Colonic mucosa (tissue), 4 donors: ENCODE measurements around the gene SLC9C1. TPM values are rescaled to one million over a fixed set of nuclear protein-coding genes. Genes with fewer than 3 reads are reported as not detected.

Source experiments
- DNase-seq: peaks from one replicate; pipeline ENCODE4 v3.0.0-alpha.2; 2020
- H3K27ac ChIP-seq: fragments of 200-600 bp; one replicate; pipeline ENCODE4 v1.8.0; 2021
- H3K27me3 ChIP-seq: fragments of 200-600 bp; one replicate; pipeline ENCODE4 v1.8.0; 2021
- H3K36me3 ChIP-seq: fragments of 200-600 bp; one replicate; pipeline ENCODE4 v1.8.0; 2021
- H3K4me1 ChIP-seq: fragments of 200-600 bp; one replicate; pipeline ENCODE4 v1.8.0; 2021; ENCODE audit warnings: mild to moderate bottlenecking
- H3K4me3 ChIP-seq: fragments of 200-600 bp; one replicate; pipeline ENCODE4 v1.8.0; 2021
- H3K9ac ChIP-seq, 2 donors: one replicate each; pipeline ENCODE4 v1.7.0; 2013; ENCODE audit warnings: control low read depth in 2 of 2, low read depth in 2 of 2, low read length in 2 of 2
- H3K9me3 ChIP-seq: fragments of 200-600 bp; one replicate; pipeline ENCODE4 v1.8.0; 2021
- CTCF ChIP-seq: fragments of 200-600 bp; IDR thresholded peaks from one replicate; pipeline ENCODE4 v1.8.0; 2022; ENCODE audit warnings: antibody characterized with exemption, mild to moderate bottlenecking
- intact Hi-C: fragments of 100-400 bp; cut with DNase I; formaldehyde crosslinking; loops from one replicate; pipeline ENCODE4 v1.14.1; 2022
- total RNA-seq, 2 donors: library from RNA; stranded (reverse); fragmentation: NEBNext Ultra II Directional in 1 of 2; extraction: Animal tissue kit (Norgen Biotek cat#: 25700) in 1 of 2; gene quantifications; one replicate each; pipeline ENCODE4 v1.2.1, GENCODE V29; 2021
- donor health status: healthy.
- donor health status: DM: no; HTN: no; CAD: no.
- donor health status: DM: no; HTN: no; CAD: no.

Gene SLC9C1
- total RNA-seq, 2 donors from 2014 or later, result 0.13 to 0.15 TPM

GRCh38 chr3:112133626-112134334, 160.2 kb downstream of the SLC9C1 start:
- intact Hi-C loops, result loop anchor here (10.0 kb wide), 1 partner anchor 161 kb away; the partner anchor contains the start of gene SLC9C1
- Histone ChIP-seq H3K9me3 (no peaks in the 10 kb centered on the region), H3K27ac (no peak overlapping the region), H3K4me1 (no peaks in the 10 kb centered on the region), H3K9ac (no peak overlapping the region), H3K36me3 (no peaks in the 10 kb centered on the region), H3K27me3 (no peaks in the 10 kb centered on the region), H3K4me3 (no peak overlapping the region)
- no peak for DNase-seq
- no peak for TF ChIP-seq CTCF

- Histone ChIP-seq H3K9ac (no peak within 1 kb of the TSS), H3K27ac (no peak within 1 kb of the TSS), H3K36me3 (no peaks in the 10 kb centered on the region), H3K27me3 (no peaks in the 10 kb centered on the region), H3K9me3 (no peaks in the 10 kb centered on the region), H3K4me1 (no peaks in the 10 kb centered on the region), H3K4me3 (no peak within 1 kb of the TSS)
- DNase-seq, result peak; percentile 41
- intact Hi-C loops, result loop anchor here (10.0 kb wide), 1 partner anchor 162 kb away; the partner anchor contains the start of gene SLC9C1
- no peak for TF ChIP-seq CTCF
Observed at GRCh38 chr3:112132975-112133448, 161.0 kb downstream of the SLC9C1 start, which contains the start of gene GCSAM. Gene GCSAM, minus strand, starts transcription at chr3:112133248. Its CDS starts 128 bp downstream, at chr3:112133120.

- intact Hi-C loops, result loop anchor here (10.0 kb wide), 1 partner anchor 162 kb away; the partner anchor contains the start of gene SLC9C1
- Histone ChIP-seq H3K4me3 (no peak overlapping the region), H3K9me3 (no peaks in the 10 kb centered on the region), H3K27me3 (no peaks in the 10 kb centered on the region), H3K36me3 (no peaks in the 10 kb centered on the region), H3K9ac (no peak overlapping the region), H3K27ac (no peak overlapping the region), H3K4me1 (no peaks in the 10 kb centered on the region)
- DNase-seq, result no peak
- no peak for TF ChIP-seq CTCF
Observed at GRCh38 chr3:112132554-112132953, 161.5 kb downstream of the SLC9C1 start.

- H3K27me3 ChIP-seq, result no peaks in the 10 kb centered on the region
- H3K4me1 ChIP-seq, result no peaks in the 10 kb centered on the region
- intact Hi-C loops, result loop anchor here (10.0 kb wide), 1 partner anchor 163 kb away; the partner anchor contains the start of gene SLC9C1
- no peak overlapping the region for H3K27ac ChIP-seq
- no peak overlapping the region for H3K9ac ChIP-seq
- H3K9me3 ChIP-seq, result no peaks in the 10 kb centered on the region
- no peak overlapping the region for H3K4me3 ChIP-seq
- DNase-seq, result no peak
- no peaks in the 10 kb centered on the region for H3K36me3 ChIP-seq
- no peak for TF ChIP-seq CTCF
Observed at GRCh38 chr3:112132088-112132487, 161.9 kb downstream of the SLC9C1 start.

GRCh38 chr3:112131111-112131510, 162.9 kb downstream of the SLC9C1 start:
- intact Hi-C loops, result loop anchor here (10.0 kb wide), 1 partner anchor 164 kb away; the partner anchor contains the start of gene SLC9C1
- H3K9me3 ChIP-seq, result no peaks in the 10 kb centered on the region

More at GRCh38 chr3:112131111-112131510, 162.9 kb downstream of the SLC9C1 start:
- H3K36me3 ChIP-seq, result no peaks in the 10 kb centered on the region
- H3K27ac ChIP-seq, result no peak overlapping the region
- no peaks in the 10 kb centered on the region for H3K4me1 ChIP-seq
- no peak overlapping the region for H3K4me3 ChIP-seq
- no peaks in the 10 kb centered on the region for H3K27me3 ChIP-seq
- no peak for DNase-seq
- TF ChIP-seq CTCF, result no peak
- no peak overlapping the region for H3K9ac ChIP-seq
